HT1080 (cell line): ENCODE data around the gene CAPS2. TPM values are rescaled to one million over a fixed set of nuclear protein-coding genes. Genes with fewer than 3 reads are reported as not detected.

Source experiments
- total RNA-seq: library from RNA; depleted of rRNA; stranded (reverse); fragments of >200 nt; shearing (Covaris generic); gene quantifications from 2 replicates; pipeline ENCODE4 v1.2.3, GENCODE V29; 2014; rRNA removed

CAPS2 gene
- total RNA-seq, 1 experiment from 2014 or later = 3.4 TPM

Other genes starting within 250 kb of the CAPS2 start
- gene KCNC2, start 120.5 kb downstream of the CAPS2 start, total RNA-seq = not detected in 2 replicates
- gene GLIPR1L1, start 4.3 kb upstream of the CAPS2 start, total RNA-seq = not detected in 2 replicates
- gene GLIPR1L2, start 60.8 kb upstream of the CAPS2 start, total RNA-seq = 0.10 and 0.63 TPM in 2 replicates
- 94.4 and 123 TPM in 2 replicates for gene GLIPR1, start 150.4 kb upstream of the CAPS2 start, total RNA-seq
- gene KRR1, start 181.3 kb upstream of the CAPS2 start, total RNA-seq = 105 and 107 TPM in 2 replicates